GM18858 (cell line): Measurements from ENCODE around the gene CCNA2.
A peak's percentile ranks its signal among the peaks of the same experiment; 100 is the strongest.

ENCODE experiments used
- ATAC-seq: cut with Tn5 transposase; IDR thresholded peaks from one replicate; pipeline ENCODE4 v1.9.1; 2021; ENCODE audit not compliant: unreplicated experiment

CCNA2 gene

GRCh38 chr4:121823505-121824170, at the start of gene CCNA2:
Gene CCNA2 (minus strand): TSS chr4:121823883. CDS start chr4:121823628, 255 bp downstream.
- peak; percentile 90 for ATAC-seq

- peak; percentile 96 for ATAC-seq
Measured at GRCh38 chr4:121869841-121870822, 46.4 kb upstream of the CCNA2 start, which contains the start of gene BBS7. Gene BBS7 (minus strand): TSS chr4:121870474. CDS start chr4:121870313, 161 bp downstream.

- no peak for ATAC-seq
Measured at GRCh38 chr4:121863799-121864198, 40.1 kb upstream of the CCNA2 start.

GRCh38 chr4:121861426-121861825, 37.7 kb upstream of the CCNA2 start:
- no peak for ATAC-seq

GRCh38 chr4:121860121-121860520, 36.4 kb upstream of the CCNA2 start:
- no peak for ATAC-seq

- no peak for ATAC-seq
Measured at GRCh38 chr4:121851354-121851753, 27.7 kb upstream of the CCNA2 start.

- ATAC-seq = no peak
Measured at GRCh38 chr4:121846662-121847061, 23.0 kb upstream of the CCNA2 start.

GRCh38 chr4:121842862-121843261, 19.2 kb upstream of the CCNA2 start:
- no peak for ATAC-seq

- no peak for ATAC-seq
Measured at GRCh38 chr4:121838136-121838535, 14.5 kb upstream of the CCNA2 start.

GRCh38 chr4:121829511-121829910, 5.8 kb upstream of the CCNA2 start:
- ATAC-seq = no peak

- no peak for ATAC-seq
Measured at GRCh38 chr4:121827853-121828252, 4.2 kb upstream of the CCNA2 start.

GRCh38 chr4:121824950-121825349, 1.3 kb upstream of the CCNA2 start:
- ATAC-seq = no peak

GRCh38 chr4:121824171-121824527, 466 bp upstream of the CCNA2 start:
- peak; percentile 2 for ATAC-seq

GRCh38 chr4:121822796-121823504, 733 bp downstream of the CCNA2 start:
- peak; percentile 25 for ATAC-seq

- ATAC-seq = no peak
Measured at GRCh38 chr4:121822047-121822446, 1.6 kb downstream of the CCNA2 start.

- ATAC-seq = no peak
Measured at GRCh38 chr4:121819216-121819965, 4.3 kb downstream of the CCNA2 start.

GRCh38 chr4:121818215-121818614, 5.5 kb downstream of the CCNA2 start:
- no peak for ATAC-seq

GRCh38 chr4:121817701-121818100, 6.0 kb downstream of the CCNA2 start:
- no peak for ATAC-seq

GRCh38 chr4:121817006-121817405, 6.7 kb downstream of the CCNA2 start:
- ATAC-seq = no peak

GRCh38 chr4:121814756-121815155, 8.9 kb downstream of the CCNA2 start:
- no peak for ATAC-seq

GRCh38 chr4:121811122-121811521, 12.6 kb downstream of the CCNA2 start:
- ATAC-seq = no peak
